Measurements from ENCODE around the gene CLEC17A. TPM values are rescaled to one million over a fixed set of nuclear protein-coding genes. Genes with fewer than 3 reads are reported as not detected.
"Not testable (repeated sequence)": the region's sequence is repeated elsewhere in the genome, so short reads cannot be mapped to it uniquely, and the experiment has no call there.

CLEC17A gene
- total RNA-seq, 2 donors from 2014 or later: 0.14 to 1.0 TPM

DNA sequence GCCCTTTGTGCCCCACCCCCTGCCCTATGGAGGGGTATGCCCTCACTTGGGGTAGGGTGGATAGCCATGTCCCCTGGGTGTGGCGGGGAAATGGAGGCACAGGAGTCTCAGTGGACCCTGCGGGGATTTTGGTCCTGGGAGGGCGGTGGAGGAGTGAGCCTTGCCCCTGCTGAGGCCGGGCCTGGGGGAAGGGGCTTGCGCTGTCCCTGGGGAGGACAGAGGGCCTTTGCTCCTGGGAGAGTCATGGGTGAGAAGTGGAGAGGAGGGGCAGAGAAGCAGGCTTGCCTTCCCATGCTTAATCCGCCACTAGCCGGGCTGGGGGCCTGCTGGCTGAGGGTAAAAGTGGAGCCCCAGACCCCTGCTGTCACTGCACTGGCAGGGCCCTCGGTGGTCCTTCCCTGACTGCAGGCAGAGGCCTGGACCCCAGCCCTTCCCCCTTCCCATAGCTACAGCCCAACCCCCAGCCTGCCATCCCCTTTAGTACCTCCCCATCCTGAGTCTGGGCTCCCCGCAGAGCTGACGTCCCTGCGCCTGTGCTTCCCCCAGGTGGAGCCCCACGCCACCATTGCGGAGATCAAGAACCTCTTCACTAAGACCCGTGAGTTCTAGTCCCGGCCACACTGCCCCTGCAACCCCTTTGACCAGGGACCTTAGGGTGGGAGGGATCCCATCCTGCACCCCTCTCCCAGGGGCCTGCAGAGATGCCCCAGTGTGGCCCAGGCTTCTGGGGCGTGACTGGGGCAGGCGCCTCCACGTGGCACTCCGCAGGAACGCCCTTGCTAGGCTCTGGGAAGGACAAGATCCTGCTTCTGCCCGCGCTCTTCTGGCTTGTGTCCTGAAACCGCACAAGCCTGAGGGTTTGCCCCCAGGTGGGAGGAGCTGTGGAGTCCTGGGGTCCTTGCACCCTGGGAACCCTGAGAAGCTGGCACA, 20.0 kb upstream of the CLEC17A start:
- WGBS: 80% methylated on average over 23 of the region's 23 CpGs
- Histone ChIP-seq H3K4me1 (replicated peaks) (peaks cover 5% of the 10 kb centered on the region), H3K4me3 (no peak overlapping the region), H3K36me3 (no peaks in the 10 kb centered on the region), H3K27ac (peak overlapping the region; percentile 60 to 63), H3K9me3 (no peaks in the 10 kb centered on the region), H3K27me3 (replicated peaks; ENCODE audit: insufficient read depth) (no peaks in the 10 kb centered on the region)
- DNase-seq (ENCODE audit: low spot score): no peak
- intact Hi-C loops (cut with DNase I): no loop called here
- TF ChIP-seq POLR2A (IDR thresholded peaks at IDR 0.05): no peak
- no peak for TF ChIP-seq CTCF (IDR thresholded peaks at IDR 0.05)
- no peak for TF ChIP-seq POLR2AphosphoS5 (IDR thresholded peaks at IDR 0.05)

- DNase-seq (ENCODE audit: low spot score): no peak
- WGBS: 92% methylated on average over 7 of the region's 16 CpGs
- Histone ChIP-seq H3K27me3 (replicated peaks; ENCODE audit: insufficient read depth) (no peaks in the 10 kb centered on the region), H3K4me1 (replicated peaks) (peaks cover 5% of the 10 kb centered on the region), H3K27ac (no peak overlapping the region), H3K36me3 (no peaks in the 10 kb centered on the region), H3K4me3 (no peak overlapping the region), H3K9me3 (no peaks in the 10 kb centered on the region)
- no peak for TF ChIP-seq CTCF (IDR thresholded peaks at IDR 0.05)
- TF ChIP-seq POLR2AphosphoS5 (IDR thresholded peaks at IDR 0.05): no peak
- TF ChIP-seq POLR2A (IDR thresholded peaks at IDR 0.05): no peak
- intact Hi-C loops (cut with DNase I): no loop called here
Measured at GRCh38 chr19:14563590-14563926, 19.3 kb upstream of the CLEC17A start.

- 74% methylated on average over 33 of the region's 33 CpGs for WGBS
- intact Hi-C loops (cut with DNase I): no loop called here
- DNase-seq (ENCODE audit: low spot score): no peak
- Histone ChIP-seq H3K27ac (no peak overlapping the region), H3K4me3 (no peak overlapping the region), H3K36me3 (no peaks in the 10 kb centered on the region), H3K27me3 (replicated peaks; ENCODE audit: insufficient read depth) (no peaks in the 10 kb centered on the region), H3K9me3 (no peaks in the 10 kb centered on the region), H3K4me1 (replicated peaks) (peaks cover 5% of the 10 kb centered on the region)
- TF ChIP-seq CTCF (IDR thresholded peaks at IDR 0.05): no peak
- no peak for TF ChIP-seq POLR2AphosphoS5 (IDR thresholded peaks at IDR 0.05)
- no peak for TF ChIP-seq POLR2A (IDR thresholded peaks at IDR 0.05)
Measured at GRCh38 chr19:14563989-14564651, 18.8 kb upstream of the CLEC17A start.

DNA sequence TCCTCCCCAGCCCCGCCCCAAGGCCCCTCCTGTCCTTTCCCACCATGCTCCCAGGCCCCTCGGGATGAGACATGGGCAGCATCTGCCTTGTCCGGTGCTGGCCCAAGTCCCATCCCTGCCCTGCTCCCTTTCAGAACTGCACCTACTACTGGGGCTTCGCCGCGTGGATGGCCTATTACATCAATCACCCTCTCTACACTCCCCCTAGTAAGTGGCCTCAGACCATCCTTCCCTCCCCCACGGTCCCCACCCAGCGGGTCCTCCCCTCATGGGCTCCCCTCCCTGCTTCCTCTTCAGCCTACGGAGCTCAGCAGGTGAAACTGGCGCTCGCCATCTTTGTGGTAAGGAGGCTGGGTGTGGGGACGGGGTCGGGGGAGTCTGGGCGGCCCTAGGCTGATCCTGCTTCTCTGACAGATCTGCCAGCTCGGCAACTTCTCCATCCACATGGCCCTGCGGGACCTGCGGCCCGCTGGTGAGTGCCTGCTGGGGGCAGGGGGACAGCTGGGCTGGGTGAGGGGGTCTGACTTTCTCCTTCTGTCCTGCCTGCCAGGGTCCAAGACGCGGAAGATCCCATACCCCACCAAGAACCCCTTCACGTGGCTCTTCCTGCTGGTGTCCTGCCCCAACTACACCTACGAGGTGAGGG, 18.1 kb upstream of the CLEC17A start:
- H3K27ac ChIP-seq; H3K36me3 ChIP-seq; H3K27me3 ChIP-seq (replicated peaks; ENCODE audit: insufficient read depth); H3K9me3 ChIP-seq; DNase-seq (ENCODE audit: low spot score); H3K4me3 ChIP-seq; intact Hi-C loops (cut with DNase I); H3K4me1 ChIP-seq (replicated peaks): not testable (repeated sequence)
- WGBS: 78% methylated on average over 22 of the region's 22 CpGs

GRCh38 chr19:14565298-14565679, 17.6 kb upstream of the CLEC17A start:
- H3K27me3 ChIP-seq (replicated peaks; ENCODE audit: insufficient read depth): no peaks in the 10 kb centered on the region
- 87% methylated on average over 22 of the region's 22 CpGs for WGBS
- H3K4me3 ChIP-seq: no peak overlapping the region
- no peak overlapping the region for H3K27ac ChIP-seq
- intact Hi-C loops (cut with DNase I): no loop called here
- DNase-seq (ENCODE audit: low spot score): no peak
- H3K36me3 ChIP-seq: no peaks in the 10 kb centered on the region
- peaks cover 5% of the 10 kb centered on the region for H3K4me1 ChIP-seq (replicated peaks)
- TF ChIP-seq POLR2AphosphoS5 (IDR thresholded peaks at IDR 0.05) (no peak), POLR2A (IDR thresholded peaks at IDR 0.05) (no peak), CTCF (IDR thresholded peaks at IDR 0.05) (no peak)
- no peaks in the 10 kb centered on the region for H3K9me3 ChIP-seq
